Loucy (cell line): Measurements from ENCODE around the gene ATRNL1.

Experiments
- EZH2phosphoT487 ChIP-seq: fragments of 200-600 bp; IDR thresholded peaks from 2 replicates; pipeline ENCODE4 v1.6.1; 2018; ENCODE audit warnings: antibody characterized with exemption, mild to moderate bottlenecking, moderate library complexity, borderline replicate concordance
- TF ChIP-seq, protein P1 (sequence below): fragments of 200-600 bp; sonication (generic); conservative IDR thresholded peaks from 2 replicates; pipeline ENCODE4 v1.5.1; 2014; ENCODE audit warnings: mild to moderate bottlenecking, antibody characterized with exemption, low read length

DNA sequence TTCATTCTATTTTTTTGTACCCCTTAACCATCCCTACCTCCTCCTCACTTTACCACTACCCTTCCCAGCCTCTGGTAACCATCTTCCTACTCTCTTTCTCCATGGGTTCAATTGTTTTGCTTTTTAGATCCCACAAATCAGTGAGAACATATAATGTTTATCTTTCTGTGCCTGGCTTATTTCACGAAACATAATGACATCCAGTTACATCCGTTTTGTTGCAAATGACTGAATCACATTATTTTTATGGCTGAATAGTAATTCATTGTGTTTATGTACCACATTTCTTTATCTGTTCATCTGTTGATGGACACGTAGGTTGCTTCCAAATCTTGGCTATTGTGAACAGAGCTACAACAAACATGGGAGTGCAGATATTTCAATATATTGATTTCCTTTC lies 24.1 kb downstream of the ATRNL1 start:
- TF ChIP-seq, protein P1, sequence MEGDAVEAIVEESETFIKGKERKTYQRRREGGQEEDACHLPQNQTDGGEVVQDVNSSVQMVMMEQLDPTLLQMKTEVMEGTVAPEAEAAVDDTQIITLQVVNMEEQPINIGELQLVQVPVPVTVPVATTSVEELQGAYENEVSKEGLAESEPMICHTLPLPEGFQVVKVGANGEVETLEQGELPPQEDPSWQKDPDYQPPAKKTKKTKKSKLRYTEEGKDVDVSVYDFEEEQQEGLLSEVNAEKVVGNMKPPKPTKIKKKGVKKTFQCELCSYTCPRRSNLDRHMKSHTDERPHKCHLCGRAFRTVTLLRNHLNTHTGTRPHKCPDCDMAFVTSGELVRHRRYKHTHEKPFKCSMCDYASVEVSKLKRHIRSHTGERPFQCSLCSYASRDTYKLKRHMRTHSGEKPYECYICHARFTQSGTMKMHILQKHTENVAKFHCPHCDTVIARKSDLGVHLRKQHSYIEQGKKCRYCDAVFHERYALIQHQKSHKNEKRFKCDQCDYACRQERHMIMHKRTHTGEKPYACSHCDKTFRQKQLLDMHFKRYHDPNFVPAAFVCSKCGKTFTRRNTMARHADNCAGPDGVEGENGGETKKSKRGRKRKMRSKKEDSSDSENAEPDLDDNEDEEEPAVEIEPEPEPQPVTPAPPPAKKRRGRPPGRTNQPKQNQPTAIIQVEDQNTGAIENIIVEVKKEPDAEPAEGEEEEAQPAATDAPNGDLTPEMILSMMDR = no peak
- no peak for TF ChIP-seq EZH2phosphoT487
